H1 (cell line): ENCODE measurements around the gene COL5A2. TPM values are rescaled to one million over a fixed set of nuclear protein-coding genes. Genes with fewer than 3 reads are reported as not detected.

ENCODE experiments used
- CEBPB ChIP-seq: IDR thresholded peaks from 2 replicates; pipeline ENCODE4 v1.6.1; 2012; ENCODE audit warnings: low read depth, low read length
- GABPA ChIP-seq: IDR thresholded peaks from 2 replicates; pipeline ENCODE4 v1.6.1; 2011; ENCODE audit warnings: mild to moderate bottlenecking, low read length, moderate library complexity, borderline replicate concordance; ENCODE audit not compliant: insufficient read depth
- polyA plus RNA-seq, 7 experiments: library from polyadenylated mRNA; depleted of rRNA in 3 of 7; stranded (reverse) in 5 of 7; unstranded in 2 of 7; fragments of >200 nt in 5 of 7; fragments of 200-250 nt in 2 of 7; gene quantifications; 1 replicate in 5 of 7; 2 replicates in 1 of 7; 4 replicates in 1 of 7; pipeline versions ENCODE4 v1.2.1 to v1.2.3, GENCODE V29; 2011 to 2013; ENCODE audit warnings: missing spikeins in 2 of 7, mixed read lengths in 2 of 7
- total RNA-seq: library from RNA; stranded (reverse); fragmentation: NEBNext Ultra II Directional; extraction: Animal tissue kit (Norgen Biotek cat#: 25700); gene quantifications from 2 replicates; pipeline ENCODE4 v1.2.1, GENCODE V29; 2021

The COL5A2 gene
- total and polyA plus RNA-seq, 2 of the 8 experiments (the other 6 are each of a cell fraction or from before 2014, with no cell fraction given): 4.7 to 24.2 TPM

- TF ChIP-seq CEBPB: no peak
- TF ChIP-seq GABPA: no peak
Observed at GRCh38 chr2:189083606-189084005, 96.0 kb downstream of the COL5A2 start (continued).
